HG02943 (cell line): ENCODE measurements around the gene PDK1.
"Not testable (repeated sequence)": the region's sequence is repeated elsewhere in the genome, so short reads cannot be mapped to it uniquely, and the experiment has no call there.

ENCODE experiments used
- ATAC-seq: cut with Tn5 transposase; IDR thresholded peaks from one replicate; pipeline ENCODE4 v1.9.1; 2021; ENCODE audit warnings: mild to moderate bottlenecking, low read depth, moderate library complexity; ENCODE audit not compliant: unreplicated experiment

Gene PDK1

GRCh38 chr2:172551271-172551670, 4.6 kb upstream of the PDK1 start:
- no peak for ATAC-seq

DNA sequence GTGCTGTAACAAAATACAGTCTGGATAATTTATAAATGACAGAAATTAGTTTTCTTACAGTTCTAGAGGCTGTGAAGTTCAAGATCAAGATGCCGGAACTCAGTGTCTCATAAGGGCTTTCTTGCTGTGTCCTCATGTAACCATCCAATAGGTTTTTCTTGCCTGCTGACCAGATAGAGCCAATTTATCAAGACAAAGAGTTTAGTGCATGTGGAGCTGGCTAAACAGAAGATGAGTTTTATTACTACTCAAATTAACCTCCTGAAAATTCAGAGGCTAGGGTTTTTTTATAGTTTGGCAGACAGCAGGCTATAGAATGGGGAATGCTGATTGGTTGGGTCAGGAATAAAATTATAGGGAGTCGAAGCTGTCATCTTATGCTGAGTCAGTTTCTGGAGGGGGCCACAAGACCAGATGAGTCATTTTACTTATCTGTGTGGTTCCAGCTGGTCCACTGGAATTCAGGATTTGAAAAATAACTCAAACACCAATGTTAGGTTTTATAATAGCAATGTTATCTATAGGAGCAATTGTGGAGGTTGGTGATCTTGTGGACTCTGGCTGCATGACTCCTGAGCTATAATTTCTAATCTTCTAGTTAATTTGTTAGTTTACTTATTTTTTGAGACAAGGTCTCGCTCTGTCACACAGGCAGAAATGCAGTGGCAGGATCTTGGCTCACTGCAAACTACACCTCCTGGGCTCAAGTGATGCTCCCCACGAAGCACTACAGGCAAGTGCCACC, 3.2 kb upstream of the PDK1 start:
- no peak for ATAC-seq

- ATAC-seq, result no peak
Observed at GRCh38 chr2:172554352-172555271, 1.3 kb upstream of the PDK1 start.

- peak; percentile 17 for ATAC-seq
Observed at GRCh38 chr2:172555272-172555521, 693 bp upstream of the PDK1 start.

- ATAC-seq, result peak; percentile 58
Observed at GRCh38 chr2:172556284-172557033, 569 bp downstream of the PDK1 start.

DNA sequence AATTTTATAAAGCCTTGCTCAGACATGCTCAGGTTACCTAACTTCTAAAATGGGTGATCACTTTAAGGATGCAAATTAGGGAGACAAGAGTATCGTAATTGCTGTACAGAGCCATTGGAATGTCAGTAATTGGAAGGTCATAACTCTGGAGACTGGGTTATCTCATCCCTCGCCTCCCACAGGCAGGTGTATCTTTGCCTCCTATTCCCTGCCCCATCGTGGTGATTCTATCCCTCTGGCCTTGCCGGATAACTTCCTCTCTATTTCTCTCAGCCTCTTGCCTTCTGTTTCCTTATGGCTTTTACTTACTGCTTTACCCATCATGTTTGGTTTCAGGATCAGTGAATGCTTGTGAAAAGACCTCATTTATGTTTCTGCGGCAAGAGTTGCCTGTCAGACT, 2.5 kb downstream of the PDK1 start:
- no peak for ATAC-seq

DNA sequence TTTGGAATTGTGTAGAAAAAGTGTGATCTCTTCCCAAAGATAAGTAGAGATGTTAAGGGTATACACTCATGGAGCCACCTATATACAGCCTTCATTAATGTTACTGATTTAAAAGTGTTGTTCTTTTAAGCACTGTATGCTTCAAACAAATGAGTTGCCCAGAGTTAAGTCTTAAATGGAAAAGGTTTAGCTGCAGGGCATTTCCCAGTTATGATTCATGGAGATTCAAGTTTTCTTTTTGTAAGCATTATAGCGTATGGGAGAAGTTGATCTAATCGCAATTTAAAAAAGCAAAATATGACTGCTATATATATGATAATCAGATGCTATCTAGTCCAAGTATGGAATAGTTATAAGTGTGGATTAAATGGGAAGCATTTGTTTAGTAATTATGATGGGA, 4.8 kb downstream of the PDK1 start:
- no peak for ATAC-seq

DNA sequence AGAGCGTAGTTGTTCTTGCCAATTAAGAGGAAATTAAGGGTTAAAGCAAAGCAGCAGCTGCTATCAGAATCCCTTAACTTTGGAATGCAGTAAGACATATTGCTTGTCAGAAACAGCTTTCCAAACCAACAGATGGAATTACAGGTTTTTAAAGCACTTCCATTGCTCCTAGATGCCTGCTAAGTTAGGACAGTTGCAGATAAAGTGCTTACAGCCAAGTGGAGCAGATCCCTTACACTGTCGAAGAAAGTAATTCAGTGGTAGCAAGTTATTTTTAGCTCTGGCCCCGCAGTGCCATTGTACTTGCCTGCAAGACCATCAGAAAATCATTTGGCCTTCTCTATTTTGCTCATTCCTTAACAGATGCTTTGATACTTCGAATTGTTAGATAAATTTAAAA, 5.4 kb downstream of the PDK1 start:
- ATAC-seq, result no peak

DNA sequence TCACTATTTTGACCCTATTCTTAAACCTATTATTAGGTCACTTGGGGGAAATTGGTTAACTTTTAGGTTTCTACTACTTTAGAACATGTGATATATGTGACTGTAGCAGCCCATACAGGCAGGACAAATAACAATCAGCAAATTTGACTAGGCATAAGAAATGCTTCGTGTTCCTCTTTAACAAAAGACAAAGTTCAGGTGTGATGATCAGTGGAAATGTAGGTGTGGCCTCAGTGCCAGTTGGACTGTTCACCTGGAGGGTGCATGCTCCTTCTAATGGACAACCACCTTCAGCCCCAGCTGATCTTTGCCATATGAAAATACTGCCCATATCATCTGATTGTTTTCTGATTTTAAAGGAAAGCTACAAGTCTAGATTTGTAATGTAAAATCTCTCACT, 6.4 kb downstream of the PDK1 start:
- no peak for ATAC-seq

- ATAC-seq, result no peak
Observed at GRCh38 chr2:172564376-172564775, 8.5 kb downstream of the PDK1 start.

- ATAC-seq, result no peak
Observed at GRCh38 chr2:172571245-172571644, 15.4 kb downstream of the PDK1 start.

- no peak for ATAC-seq
Observed at GRCh38 chr2:172572981-172573380, 17.1 kb downstream of the PDK1 start.

DNA sequence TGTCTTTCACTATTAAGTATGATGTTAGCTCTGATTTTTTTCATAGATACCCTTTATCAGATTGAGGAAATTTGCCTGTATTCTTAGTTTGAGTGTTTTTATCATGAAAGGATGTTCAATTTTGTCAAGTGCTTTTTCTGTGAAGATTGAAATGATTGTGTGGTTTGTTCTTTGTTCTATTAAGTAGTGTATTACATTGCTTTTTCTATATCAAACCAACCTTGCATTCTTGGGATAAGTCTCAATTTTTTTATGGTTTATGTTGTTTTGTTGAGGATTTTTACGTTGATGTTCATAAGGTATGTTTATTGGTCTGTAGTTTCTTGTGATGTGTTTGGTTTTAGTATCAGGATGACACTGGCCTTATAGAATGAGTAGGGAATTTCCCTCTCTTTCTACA, 19.1 kb downstream of the PDK1 start:
- ATAC-seq, result no peak

DNA sequence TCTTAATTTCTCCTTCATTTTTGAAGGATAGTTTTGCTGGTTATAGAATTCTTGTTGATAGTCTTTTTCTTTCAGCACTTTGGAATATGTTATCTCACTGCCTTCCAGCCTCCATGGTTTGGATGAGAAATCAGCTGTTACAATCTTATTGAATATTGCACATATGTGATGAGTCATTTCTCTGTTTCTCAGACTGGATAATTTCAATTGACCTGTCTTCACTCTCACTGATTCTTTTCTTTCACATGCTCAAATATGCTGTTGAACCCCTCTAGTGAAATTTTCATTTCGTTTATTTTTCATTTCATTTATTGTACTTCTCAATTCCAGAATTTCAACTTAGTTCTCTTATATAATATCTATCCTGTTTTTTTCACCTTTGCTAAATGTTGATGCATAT, 22.2 kb downstream of the PDK1 start:
- ATAC-seq, result no peak

DNA sequence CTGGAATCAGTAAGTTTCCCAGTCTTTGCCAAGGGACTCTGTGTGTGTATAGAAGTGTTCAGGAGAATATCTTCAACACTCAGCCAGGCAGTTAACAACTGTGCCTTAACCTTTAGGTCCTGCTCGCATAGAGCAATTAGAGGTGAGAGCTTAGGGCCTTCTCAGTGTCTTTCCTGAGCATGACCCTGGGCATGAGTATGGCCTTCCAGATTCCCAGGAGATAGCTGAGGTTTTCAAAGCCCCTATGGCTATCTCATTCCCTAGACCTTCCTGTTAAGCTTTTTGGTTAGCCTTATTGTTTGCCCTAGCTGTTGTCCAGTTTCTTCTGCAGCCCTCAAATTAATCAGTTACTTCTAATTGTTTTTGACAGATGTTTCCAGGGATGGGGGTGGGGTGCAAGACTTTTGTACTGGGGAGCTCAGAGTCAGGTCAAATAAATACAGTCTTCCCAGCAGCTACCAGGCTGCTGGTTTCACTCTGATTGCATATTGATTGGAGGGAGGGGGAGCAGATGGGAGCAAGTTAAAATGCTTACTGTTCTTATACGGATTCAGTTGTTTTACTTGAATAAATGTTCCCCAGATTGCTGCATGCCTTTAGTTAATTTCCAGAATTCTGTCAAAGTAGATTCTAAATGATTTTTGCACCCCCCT, 23.1 kb downstream of the PDK1 start:
- no peak for ATAC-seq

GRCh38 chr2:172580544-172580943, 24.7 kb downstream of the PDK1 start:
- no peak for ATAC-seq

DNA sequence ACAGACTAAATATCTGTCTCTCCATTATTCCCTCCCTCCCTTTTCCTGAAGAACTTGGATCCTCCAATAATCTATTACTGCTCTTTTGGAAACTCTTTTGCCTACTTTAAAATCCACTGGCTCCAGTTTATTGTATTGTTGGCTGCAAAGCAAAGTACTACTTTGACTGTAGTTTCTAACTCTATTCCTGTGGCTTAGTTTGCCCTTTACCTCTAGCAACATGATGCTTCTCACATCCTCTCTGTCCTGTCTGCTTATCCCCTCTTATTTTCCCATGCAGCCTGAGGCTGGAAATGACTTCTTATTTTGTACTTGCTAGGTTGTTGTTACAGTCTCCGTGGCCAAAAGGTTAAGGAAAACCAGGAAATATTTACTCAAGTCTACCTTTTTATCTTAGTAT, 26.8 kb downstream of the PDK1 start:
- ATAC-seq, result no peak

DNA sequence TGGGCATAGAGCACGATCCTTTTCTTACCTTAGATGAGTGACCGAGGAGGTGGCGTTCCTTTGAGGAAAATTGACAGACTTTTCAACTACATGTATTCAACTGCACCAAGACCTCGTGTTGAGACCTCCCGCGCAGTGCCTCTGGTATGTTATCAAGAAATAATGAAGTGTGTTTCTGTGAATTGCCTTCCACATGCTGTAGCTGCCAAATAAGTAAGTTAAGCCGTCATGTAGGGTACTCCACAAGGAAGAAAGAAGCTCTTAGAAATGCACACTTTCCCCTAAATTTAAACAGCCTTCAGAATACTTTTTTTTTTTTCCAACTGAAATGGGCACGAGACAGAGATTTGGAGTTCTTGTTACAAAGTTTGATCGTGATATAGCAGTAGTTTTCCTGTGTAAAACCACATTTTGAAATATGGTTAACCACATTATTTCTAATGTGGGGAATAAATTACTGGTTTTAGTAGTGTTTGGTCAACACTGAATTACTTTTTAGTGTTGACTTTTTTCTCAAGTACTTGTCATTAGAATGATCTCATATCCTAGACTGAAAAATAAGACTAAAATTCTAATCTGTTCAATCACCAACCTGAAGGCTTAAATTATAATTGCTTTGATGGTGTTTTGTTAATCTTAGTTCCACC, 30.5 kb downstream of the PDK1 start:
- no peak for ATAC-seq

DNA sequence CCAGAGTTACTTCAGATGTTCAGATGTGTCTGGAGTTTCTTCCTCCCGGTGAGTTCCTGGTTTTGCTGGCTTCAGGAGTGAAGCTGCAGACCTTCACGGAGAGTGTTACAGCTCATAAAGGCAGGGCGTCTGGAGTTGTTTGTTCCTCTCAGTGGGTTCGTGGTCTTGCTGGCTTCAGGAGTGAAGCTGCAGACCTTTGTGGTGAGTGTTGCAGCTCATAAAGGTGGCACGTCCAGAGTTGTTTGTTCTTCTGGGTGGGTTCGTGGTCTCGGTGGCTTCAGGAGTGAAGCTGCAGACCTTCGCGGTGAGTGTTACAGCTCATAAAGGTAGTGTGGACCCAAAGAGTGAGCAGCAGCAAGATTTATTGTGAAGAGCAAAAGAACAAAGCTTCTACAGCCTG, 31.3 kb downstream of the PDK1 start:
- not testable (repeated sequence) for ATAC-seq

DNA sequence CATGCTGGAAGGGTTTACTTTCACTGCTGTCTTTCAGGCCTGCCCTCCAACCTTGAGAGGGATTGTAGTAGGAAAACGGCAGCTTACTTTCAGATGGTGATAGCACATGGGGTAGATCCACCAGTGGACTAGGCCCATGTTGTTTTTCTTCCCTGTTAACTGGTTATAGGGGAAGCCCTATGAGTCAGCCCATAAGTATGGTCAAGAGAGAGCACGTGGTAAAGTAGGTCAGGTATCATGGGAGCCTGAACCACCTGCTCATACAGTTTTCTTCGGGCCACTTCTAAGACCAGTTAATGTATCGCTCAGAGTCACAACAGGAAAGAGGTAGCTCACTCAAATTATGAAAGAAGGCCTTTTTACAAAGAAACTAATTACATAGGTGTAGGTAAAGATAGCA, 33.0 kb downstream of the PDK1 start:
- ATAC-seq, result no peak
